Heart left ventricle (tissue), 13 donors: ENCODE data around the gene TBCD.

Experiments
- CTCF ChIP-seq, 12 donors: fragments of 200-600 bp; sonication (generic) in 4 of 12; IDR thresholded peaks; one replicate each; pipeline versions ENCODE4 v1.5.0 to v1.8.0; 2018 to 2022; ENCODE audit warnings: antibody characterized with exemption in 12 of 12, mild to moderate bottlenecking in 5 of 12
- POLR2A ChIP-seq, 2 donors: fragments of 450-650 bp; IDR thresholded peaks; one replicate each; pipeline ENCODE4 v1.6.1; 2017; ENCODE audit warnings: antibody characterized with exemption in 2 of 2, mild to moderate bottlenecking in 2 of 2, moderate library complexity in 2 of 2
- donor health status: ischemic (EF 13 %, LVEDD 7.1; RV severe dilation, severe dysfunction).
- donor health status: DM: no; HTN: yes; CAD: no.
- donor health status: DM: no; HTN: no; CAD: no.
- donor health status: ischemic (EF 25% LVEDD 6.9; RV normal size, moderate dysfunction).
- donor health status: ischemic (EF 25% LVEDD 5.7; RV mildly dilated, moderate dysfunction).
- donor health status: ischemic (EF 35%, LVEDD 5.7; RV mildly dilated, moderate dysfunction).
- donor health status: nonischemic (EF 11% LVEDD 7.7; RV severe dilation, severe dysfunction).
- donor health status: DM: yes; HTN: yes; CAD: no.
- donor health status: PGD.
- donor health status: ischemic (EF 29% LVEDD 5.4; RV normal size, mild dysfunction).
- donor health status: nonischemic (EF 23%, LVEDD 6.1; RV moderate dilation, normal function).

- TF ChIP-seq POLR2A (IDR thresholded peaks at IDR 0.05) (no peak), CTCF (IDR thresholded peaks at IDR 0.05) (no peak)
Observed at GRCh38 chr17:82845163-82845807, 93.4 kb downstream of the TBCD start.
